Right forelimb (tissue), 1 donor: ENCODE data around the gene TEX14.

Source experiments
- DNase-seq: peaks from one replicate; pipeline ENCODE4 v3.0.0-alpha.2; 2018

Gene TEX14

DNA sequence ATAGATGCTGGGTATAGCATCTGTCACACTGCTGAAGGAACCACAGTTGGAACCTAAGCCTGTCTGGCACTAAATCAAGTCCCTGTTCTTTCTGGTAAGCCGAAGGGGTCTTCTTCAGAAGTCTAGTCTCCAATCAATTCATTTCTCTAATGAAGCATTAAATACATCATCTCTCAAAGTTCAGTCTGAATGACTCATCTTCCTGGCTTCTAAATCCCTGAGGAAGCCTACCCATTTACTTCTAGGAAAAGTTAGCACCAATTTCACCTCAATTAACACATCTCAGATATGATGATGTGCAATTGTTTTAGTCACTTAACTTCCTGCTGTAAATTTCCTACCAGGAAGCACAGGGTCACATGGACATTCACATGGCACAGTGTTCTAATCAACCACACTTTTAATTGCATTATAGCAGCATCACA lies 49.9 kb downstream of the TEX14 start:
- no peak for DNase-seq

DNA sequence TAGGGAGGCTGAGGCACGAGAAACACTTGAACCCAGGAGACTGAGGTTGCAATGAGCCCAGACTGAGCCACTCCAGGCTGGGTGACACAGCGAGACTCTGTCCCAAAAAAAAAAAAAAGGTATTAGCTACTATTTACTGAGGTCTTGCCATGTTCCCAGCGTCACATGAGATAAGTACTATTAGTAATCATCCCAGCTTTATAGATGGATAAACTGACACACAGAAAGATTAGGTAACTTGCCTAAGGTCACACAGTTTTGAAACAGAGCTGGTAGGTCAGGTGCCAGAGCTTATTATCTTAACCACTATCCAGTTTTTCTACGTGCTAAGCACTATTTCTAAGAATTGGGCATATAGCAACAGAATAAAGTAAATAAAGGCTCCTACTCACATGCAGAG lies 51.6 kb downstream of the TEX14 start:
- DNase-seq, result no peak

DNA sequence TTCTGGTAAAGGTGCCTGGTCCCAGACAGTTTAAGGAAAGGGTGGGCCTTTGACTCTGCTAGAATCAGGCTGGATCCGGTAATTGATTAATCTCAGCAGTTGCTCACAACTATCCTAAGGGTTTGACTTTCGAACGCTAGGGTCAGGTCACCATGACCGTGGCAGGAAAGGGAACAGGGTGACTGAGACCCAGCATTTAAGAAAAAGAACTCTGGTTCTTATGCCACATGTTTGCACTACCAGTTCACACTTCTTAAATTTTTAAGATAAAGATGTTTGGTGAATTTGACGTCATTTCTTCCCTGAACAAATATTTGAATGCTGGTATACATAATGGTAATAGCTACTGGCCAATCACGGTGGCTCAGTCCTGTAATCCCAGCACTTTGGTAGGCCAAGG lies 52.2 kb downstream of the TEX14 start:
- DNase-seq, result no peak

DNA sequence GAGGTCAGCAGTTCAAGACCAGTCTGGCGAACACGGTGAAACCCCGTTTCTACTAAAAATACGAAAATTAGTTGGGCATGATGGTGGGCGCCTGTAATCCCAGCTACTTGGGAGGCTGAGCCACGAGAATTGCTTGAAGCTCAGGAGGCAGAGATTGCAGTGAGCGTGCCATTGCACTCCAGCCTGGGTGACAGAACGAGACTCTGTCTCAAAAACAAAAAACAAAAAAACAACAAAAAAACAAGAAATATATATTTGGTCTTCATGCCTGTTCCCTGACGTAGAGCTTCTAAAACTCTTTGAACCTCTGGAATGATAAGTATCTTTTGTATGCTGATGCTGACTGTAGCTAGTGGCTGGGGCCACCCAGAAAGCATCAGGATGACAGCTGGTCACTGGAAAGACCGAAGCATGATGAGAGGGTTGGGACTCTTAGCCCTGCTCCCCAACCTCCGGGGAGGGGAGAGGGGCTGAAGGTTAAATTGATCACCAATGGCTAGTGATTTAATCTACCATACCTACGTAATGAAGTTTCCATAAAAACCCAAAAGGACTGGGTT lies 54.8 kb downstream of the TEX14 start:
- no peak for DNase-seq

DNA sequence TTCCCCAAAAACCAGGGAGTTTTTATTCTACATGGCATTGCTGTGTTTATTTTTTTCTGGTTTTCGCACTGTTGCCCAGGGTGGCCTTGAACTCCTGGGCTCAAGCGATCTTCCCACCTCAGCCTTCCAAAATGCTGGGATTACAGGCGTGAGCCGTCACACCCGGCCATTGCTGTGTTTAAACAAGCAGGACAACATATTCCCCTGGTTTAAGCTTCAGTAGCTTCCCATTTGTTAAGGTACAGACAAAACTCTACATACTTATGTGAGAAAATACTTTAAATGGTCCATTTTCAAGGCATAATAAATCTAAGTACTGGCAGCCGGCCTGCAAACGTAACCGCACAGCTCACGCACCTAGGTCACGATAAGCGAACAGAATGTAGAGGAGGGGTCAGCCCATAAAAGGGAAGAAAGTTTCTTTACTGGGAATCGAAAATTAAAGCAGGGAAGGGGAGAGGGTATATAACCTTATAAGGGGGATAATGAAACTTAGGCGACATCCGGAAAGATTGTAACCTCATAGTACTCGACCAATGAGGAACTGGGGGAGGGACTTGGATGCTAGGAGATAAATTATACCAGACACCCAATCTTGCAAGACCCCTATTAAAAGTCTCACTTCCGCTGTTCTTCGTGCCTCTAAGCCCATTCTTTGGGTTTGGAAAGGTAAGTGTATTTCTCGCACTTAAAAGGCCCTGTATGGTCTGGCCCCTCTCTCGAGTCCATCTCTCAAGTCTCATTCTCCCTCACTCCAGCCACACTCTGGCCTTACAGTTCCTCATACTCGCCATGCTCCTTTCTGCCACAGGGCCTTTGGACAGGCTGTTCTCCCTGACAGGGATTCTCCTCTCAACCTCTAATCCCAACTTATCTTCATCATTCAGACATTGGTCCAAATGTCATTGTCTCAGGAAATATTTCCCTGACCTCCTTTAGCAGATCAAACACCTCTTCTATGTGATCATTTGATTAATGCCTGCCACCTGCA lies 59.2 kb downstream of the TEX14 start:
- no peak for DNase-seq

DNA sequence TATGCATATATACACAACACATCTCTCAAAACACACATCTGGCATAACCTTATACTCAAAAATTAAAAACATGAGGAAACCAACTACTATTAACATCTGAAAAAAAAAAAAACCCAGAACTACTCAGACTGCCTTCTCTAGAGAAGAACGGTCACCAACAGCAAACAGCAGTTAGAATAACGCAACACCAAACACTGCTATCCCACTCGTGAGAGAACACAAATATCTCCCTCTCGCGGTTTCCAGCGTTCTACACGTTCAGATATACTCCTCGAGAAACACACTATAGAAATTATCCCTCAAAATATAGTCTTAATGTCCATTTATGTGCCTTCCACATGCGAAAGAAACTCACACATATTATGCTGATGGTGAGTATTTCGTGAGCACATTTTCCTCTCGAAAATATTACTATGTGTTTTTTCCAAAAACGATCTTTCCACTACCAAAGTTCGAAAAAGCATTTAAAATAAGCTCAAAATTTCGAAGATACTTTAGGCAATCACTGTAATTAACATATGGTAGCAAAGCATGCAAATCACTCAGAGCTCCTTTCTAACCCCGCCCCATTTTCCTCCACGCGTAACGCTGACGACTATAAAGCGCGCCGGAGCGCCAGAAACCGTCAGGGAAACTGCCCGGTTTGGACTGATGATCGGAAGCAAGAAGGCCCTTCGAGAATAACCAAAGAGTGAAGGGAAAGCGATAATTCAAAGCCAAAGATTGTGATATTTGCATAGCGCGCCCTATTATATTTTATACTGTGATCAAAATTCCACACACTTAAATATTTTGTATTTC lies 60.1 kb downstream of the TEX14 start:
- peak; percentile 98 for DNase-seq

DNA sequence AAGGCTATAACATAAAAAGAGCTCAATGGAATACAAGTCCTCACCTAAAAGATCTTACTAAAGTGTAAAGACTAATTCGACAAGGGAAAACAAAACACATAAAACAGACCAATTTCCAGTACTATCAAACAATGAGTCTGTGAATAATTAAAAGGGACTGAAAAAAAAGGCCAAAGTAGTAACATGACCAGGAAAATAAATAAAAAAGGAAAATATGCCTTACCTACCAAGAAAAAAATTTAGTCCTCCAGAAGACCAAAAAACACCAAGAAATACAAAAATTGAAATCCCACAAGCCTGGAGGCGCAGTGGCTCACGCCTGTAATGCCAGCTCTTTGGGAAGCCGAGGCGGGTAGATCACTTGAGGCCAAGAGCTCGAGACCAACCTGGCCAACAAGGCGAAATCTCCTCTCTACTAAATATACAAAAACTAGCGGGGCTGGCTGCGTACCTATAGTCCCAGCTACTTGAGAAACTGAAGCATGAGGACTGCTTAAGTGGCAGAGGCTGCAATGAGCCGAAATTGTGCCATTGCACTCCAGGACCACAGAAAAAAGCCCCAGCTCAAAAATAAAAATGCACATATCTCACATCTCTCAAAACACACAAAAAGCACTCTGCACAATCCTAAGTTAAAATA lies 60.8 kb downstream of the TEX14 start:
- no peak for DNase-seq

DNA sequence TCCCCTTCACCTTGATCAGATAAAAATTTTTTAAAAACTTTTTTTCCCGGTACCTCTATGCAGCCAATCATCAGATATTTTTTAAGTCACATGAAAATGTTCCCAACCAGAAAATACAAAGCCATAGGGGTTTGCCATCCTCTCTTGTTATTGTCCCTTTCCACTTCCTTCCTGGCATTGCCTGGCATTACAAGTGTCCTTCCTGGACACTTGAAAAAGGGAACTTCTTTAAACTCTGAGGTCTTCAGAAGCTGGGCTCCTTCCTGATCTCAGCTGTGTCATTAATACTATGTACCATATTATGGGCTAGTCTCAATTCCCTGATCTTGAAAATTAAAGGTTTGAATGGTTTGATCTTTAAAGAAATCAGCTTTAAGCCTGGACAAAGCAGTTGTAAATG lies 64.9 kb downstream of the TEX14 start:
- no peak for DNase-seq

DNA sequence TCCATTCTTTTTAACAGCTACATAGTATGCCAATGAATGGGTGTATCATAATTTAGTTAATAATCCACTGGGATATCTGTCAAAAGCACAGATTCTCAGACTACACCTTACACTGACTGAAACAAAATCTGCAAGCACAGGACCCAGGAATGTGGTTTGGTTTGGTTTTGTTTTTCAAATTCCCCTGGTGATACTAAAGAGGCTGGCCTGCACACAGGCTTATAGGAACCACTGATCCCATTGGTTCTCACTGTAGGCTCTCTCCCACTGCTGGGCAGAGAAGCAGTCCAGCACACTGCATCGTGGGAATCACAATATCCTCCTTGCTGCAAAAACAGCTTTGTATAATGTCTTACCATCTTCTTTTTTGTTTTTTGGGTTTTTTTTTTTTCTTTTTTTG lies 67.1 kb downstream of the TEX14 start:
- DNase-seq, result no peak

DNA sequence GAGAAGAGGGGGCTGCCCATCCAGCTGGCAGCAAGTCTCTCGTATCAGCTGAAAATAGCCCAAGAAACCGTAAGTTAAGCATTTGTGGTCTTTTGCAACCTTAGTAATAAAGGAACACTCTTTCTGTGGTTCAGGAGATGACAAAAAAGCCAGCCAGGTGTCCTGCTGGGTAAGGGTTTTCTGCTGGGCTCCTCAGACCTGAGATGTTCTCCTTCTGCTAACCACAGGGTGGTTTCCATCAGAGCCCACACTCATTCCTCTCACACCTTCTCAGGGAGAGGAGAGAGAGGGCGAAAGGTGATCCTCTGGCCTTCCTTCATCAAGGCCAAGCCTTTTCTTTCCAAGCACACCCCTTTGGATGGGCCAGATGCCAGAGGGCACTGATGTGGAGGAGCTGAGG lies 70.7 kb downstream of the TEX14 start:
- no peak for DNase-seq

DNA sequence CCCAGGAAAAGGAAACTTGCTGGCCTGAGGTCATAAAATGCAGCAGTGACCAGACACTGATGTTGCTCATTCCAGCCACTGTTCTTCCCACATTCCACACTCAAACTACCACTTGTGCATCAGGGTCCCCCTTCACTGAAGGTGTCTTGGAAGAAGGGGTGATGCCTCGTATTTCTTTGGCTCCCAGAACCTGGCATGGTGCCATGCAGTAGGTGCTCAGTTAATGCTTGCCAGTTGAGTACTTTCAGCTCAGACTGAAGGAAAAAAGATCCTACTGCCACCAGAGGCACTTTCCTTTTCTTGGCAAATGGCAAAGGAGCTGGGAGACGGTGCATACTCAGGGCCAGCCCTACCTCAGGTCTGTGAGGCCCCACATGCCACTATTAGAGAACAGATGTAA lies 73.5 kb downstream of the TEX14 start:
- DNase-seq, result no peak

DNA sequence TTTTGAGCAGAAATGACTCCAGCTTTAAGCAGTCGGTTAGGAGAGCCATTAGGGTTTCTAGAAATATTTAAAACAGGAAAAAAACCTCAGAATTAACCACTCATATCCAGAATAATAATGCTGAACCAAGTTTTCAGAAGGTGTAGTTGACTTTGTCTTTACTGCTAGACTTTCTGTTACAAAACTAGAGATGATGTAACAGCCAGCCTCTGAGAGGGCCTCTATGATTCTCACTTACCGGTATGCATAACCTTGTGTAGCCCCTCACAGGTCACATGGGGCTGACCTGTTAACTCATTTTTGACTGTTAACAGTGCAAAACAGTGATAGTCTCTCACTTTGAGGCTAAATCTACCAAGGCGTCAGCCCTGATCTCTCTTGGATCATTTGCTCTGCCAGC lies 74.3 kb downstream of the TEX14 start:
- no peak for DNase-seq

DNA sequence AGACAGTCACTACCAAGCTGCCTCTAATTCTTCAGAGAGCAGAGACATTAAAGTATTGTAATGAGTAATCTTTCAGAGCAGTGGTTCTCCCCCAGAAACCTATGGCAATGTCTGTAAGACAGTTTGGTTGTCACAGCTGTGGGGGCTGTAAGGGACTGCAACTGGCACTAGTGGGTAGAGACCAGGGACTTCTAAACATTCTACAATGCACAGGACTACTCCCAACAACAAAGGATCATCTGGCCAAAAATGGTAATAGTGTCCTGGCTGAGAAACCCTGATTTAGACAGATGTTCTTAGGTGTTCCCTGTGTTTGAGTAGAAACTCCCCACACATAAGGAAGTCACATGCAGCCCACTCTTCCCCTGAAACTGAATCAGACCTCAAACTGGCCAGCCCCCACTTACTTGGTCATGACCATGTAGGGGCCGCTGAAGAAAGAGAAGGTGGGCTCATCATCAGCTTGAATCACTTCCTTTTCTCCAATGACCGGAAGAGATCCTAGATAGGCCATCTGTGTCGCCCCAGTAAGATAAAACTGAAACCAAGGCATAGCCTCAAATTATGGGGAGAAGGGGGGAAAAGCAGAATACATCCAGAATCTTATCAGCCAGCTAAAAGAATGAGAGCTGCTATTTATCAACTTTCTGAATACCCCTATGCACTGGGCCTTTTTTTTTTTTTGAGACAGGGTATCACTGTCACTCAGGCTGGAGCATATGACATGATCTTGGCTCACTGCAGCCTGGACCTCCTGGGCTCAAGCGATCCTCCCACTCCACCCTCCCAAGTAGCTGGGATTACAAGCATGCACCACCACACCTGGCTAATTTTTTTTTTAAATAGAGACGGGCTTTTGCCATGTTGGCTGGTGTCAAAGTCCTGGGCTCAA lies 75.8 kb downstream of the TEX14 start:
- DNase-seq, result no peak

DNA sequence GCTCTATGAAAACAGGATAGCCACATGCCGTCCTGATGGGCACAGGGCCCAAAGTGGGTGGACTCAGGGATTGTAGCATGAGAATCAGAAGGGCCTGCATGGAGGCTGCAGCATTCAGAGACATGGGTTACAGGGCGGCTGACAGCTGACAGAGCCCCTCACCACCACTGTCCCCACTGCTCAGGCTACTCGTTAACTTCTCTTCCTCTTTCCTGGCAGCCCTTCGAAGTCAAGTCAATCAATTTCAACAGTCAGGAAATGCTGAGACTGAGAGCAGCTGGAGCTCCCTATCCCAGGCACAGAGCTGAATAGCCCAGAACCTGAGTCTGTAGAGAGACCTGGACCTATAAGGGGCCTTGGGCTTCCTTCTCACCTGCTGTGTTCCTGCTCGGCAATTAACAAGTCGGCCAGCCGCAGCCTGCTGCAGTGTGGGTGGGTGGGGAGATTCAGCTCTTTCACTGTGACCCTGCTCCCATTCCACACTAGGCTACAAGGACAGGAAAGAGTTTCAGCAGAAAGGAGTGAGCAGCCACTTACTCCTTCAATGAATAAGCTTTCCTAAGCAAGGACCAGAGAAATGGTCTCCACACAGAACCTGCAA lies 76.9 kb downstream of the TEX14 start:
- no peak for DNase-seq

DNA sequence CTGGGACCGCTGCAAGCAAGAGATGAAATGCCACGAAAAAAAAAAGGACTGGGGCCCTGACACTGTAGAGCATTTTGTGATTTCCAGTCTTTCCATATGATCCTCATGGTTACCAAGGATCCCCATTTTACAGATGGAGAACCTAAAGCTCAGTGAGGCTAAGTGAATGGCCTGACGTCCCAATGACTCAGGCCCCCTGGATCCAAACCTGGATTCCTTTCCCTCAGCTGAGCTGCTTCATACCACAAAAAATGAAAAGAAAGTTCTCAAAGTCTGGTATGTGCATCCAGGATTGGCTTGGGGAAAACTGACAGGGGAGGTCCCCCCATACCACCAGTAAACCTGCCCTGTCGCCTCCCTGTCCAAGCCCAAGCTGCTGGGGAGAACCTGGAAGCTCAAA lies 80.5 kb downstream of the TEX14 start:
- DNase-seq, result no peak

DNA sequence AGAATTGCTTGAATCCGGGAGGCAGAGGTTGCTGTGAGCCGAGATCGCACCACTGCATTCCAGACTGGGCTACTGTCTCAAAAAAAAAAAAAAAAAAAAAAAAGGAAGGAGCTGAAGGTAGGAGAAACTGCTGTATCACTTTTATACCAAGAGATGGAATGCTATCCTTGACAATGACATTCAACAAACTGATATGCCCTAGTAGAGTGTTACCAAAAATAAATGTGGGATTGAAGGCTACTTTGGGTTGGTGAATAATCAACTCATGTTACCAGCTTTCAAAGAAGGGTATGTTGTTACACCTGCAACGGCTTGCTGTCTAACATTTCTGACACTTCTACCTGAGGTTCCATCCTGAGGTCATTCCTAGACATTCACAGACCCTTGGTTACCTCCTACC lies 84.9 kb downstream of the TEX14 start:
- no peak for DNase-seq

DNA sequence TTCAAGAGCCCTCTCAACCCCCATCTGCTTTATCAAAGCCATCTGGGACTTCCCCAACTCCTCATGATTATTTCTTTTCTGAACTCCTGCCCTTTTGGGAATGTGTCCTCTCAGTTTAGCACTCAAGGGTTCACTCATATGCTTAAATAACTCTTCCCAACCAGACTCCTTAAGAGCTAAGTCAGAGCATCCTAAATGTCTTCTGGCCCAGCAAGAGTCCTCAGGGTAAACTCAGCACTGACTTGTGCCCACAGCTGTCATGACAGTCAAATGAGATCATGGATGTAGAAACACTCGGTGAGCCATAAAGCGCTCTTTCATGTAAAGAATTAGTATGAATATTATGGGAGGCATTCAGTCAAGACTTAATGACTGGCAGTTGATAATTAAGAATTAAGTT lies 85.9 kb downstream of the TEX14 start:
- no peak for DNase-seq

DNA sequence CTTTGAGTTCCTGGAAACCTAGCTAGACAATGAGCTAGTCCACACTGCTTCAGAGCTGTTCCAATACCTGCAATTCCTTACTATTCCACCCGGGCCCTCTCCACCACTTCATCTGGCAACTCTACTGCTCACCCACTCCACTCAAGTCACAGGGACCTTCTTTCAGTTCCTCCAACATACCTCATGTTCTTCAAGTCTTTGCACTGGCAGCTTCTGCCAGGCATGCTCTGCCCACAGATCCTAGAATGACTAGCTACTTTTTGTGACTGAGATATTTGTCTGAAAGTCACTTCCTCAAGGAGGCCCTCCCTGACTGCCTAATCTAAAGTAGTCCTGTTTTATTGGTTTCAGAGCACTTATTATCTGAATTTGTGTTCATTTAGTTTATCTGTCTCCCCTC lies 86.4 kb downstream of the TEX14 start:
- no peak for DNase-seq

DNA sequence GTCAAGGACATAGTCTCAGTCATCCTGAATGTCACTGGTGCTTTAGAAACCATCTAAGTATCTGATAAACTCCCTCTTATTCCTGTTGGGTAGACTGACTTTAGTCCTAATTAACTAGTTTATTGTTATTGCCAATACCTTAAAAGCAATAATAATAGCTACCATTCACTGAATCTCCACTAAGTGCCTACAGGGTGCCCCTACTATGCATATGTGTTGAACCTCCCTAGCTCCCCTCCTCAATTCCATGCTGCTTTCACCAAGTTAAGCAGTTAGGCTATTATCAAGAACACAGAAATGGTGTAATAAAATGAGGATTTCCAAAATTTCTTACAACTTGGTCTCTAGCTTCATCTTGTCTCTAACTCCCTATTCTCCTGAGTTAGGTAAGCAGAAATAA lies 89.9 kb downstream of the TEX14 start:
- DNase-seq, result no peak

DNA sequence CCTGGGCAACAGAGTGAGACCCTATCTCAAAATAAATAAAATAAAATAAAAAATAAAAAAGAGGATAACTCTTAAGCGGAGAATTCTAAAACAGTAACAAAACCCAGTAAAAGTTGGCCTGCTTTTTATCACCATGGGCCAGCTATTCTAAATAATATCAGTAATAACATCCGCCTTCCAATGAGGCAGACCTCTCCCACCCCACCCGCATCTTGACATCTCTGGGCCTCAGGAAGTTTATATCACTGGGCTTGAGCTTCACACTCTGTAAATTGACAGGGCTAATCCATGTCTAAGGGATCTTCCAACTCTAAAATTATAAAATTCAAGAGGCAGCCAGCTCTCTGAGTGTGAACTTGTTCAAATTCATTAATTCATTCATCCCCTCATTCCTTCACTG lies 94.5 kb downstream of the TEX14 start:
- DNase-seq, result no peak

DNA sequence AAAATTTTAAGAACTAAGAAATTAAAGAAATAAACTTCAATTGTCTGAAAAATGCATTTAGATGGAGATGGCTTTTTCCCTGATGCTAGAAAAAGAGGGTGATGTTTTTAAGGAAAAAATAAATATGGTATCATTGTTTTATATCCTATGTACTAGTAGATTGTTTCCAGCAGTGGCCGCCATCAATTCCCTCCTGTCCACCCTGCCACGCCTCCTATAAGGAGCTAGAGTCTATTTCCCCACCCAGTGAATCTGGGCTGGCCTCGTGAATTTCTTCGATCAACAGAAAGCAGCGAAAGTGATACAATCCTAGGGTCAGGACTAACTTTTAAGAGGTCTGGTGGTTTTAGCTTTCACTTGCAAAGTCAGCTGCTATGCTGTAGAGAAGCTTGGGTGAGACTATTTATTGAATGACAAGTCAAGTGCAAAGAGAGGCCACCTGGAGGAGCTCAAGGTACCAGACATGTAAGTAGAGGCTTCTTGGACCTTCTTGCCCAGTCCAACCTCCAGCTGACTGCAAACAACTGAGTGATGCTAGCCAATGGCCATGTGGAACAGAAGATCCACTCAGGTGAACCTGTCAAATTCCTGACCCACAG lies 96.6 kb downstream of the TEX14 start:
- no peak for DNase-seq
